CD4-positive, alpha-beta T cell (primary cell): ENCODE data around the gene HORMAD1. TPM values are rescaled to one million over a fixed set of nuclear protein-coding genes. Genes with fewer than 3 reads are reported as not detected.

ENCODE experiments used
- ATAC-seq: fragments of 200-7000 bp; cut with Tn5 transposase; one replicate; pipeline ENCODE4 v1.10.0; 2022; ENCODE audit warnings: mild to moderate bottlenecking; ENCODE audit not compliant: poor library complexity
- CTCF ChIA-PET: fragments of 350-600 bp; sonication (Branson Sonifier 250); formaldehyde crosslinking; loops from one replicate; lab custom pipeline; 2021; ENCODE audit warnings: antibody characterized with exemption, inconsistent platforms; lab: Charles Lee
- POLR2A ChIA-PET: fragments of 350-600 bp; sonication (Branson Sonifier 250); formaldehyde crosslinking; loops from one replicate; lab custom pipeline; 2021; ENCODE audit warnings: antibody characterized with exemption, inconsistent platforms; lab: Charles Lee
- DNase-seq, 14 experiments: peaks; one replicate each; pipeline ENCODE4 v3.0.0-alpha.2; 2013 to 2020; ENCODE audit warnings: mixed read lengths in 2 of 14
- H3K27ac ChIP-seq, 2 donors: one replicate each; pipeline versions ENCODE4 v1.5.1 to v1.7.0; 2013; ENCODE audit warnings: low read length in 2 of 2, low read depth in 1 of 2, mild to moderate bottlenecking in 1 of 2
- H3K27me3 ChIP-seq, 2 experiments: 1 replicate in 1 of 2; 2 replicates in 1 of 2; pipeline versions ENCODE4 v1.6.1 to v1.7.0; 2013; ENCODE audit warnings: low read length in 2 of 2, control low read depth in 1 of 2, mild to moderate bottlenecking in 1 of 2, moderate library complexity in 1 of 2; ENCODE audit not compliant: insufficient read depth in 2 of 2, control insufficient read depth in 1 of 2
- H3K36me3 ChIP-seq: one replicate; pipeline ENCODE4 v1.6.1; 2013; ENCODE audit warnings: low read length, control low read depth; ENCODE audit not compliant: insufficient read depth
- H3K4me1 ChIP-seq: one replicate; pipeline ENCODE4 v1.6.1; 2013; ENCODE audit warnings: low read length, control low read depth; ENCODE audit not compliant: insufficient read depth
- H3K4me3 ChIP-seq: one replicate; pipeline ENCODE4 v1.5.1; 2013; ENCODE audit warnings: mild to moderate bottlenecking, low read length, moderate library complexity
- H3K9me3 ChIP-seq, 2 experiments: 1 replicate in 1 of 2; 2 replicates in 1 of 2; pipeline versions ENCODE4 v1.6.1 to v1.7.0; 2013; ENCODE audit warnings: low read length in 2 of 2, mild to moderate bottlenecking in 2 of 2, control low read depth in 1 of 2, moderate library complexity in 1 of 2; ENCODE audit not compliant: control insufficient read depth in 1 of 2, insufficient read depth in 1 of 2
- H3K27ac Mint-ChIP-seq: one replicate; pipeline ENCODE4 v1.8.0; 2020; ENCODE audit warnings: mixed read lengths
- H3K27me3 Mint-ChIP-seq: one replicate; pipeline ENCODE4 v1.8.0; 2021; ENCODE audit warnings: mixed read lengths
- H3K36me3 Mint-ChIP-seq: one replicate; pipeline ENCODE4 v1.8.0; 2021; ENCODE audit warnings: low read depth, mixed read lengths
- H3K4me1 Mint-ChIP-seq: one replicate; pipeline ENCODE4 v1.8.0; 2021; ENCODE audit warnings: low read depth, mixed read lengths
- H3K4me3 Mint-ChIP-seq: one replicate; pipeline ENCODE4 v1.8.0; 2020; ENCODE audit warnings: mild to moderate bottlenecking, mixed read lengths
- H3K9me3 Mint-ChIP-seq: one replicate; pipeline ENCODE4 v1.8.0; 2020; ENCODE audit warnings: mixed read lengths
- intact Hi-C, 2 experiments: fragments of 100-400 bp; cut with DNase I in 1 of 2; cut with micrococcal nuclease in 1 of 2; formaldehyde crosslinking; loops; one replicate each; pipeline versions ENCODE4 v1.15.1 to v1.9.0; 2023 to 2025; cut with DNase I, micrococcal nuclease
- total RNA-seq, 174 experiments: library from RNA in 2 of 174; stranded (reverse) in 2 of 174; gene quantifications; one replicate each; pipeline ENCODE4 v1.2.3 and lab custom pipeline; 2021 to 2026
- TF ChIP-seq, protein P1 (sequence below): fragments of 200-600 bp; IDR thresholded peaks from one replicate; pipeline ENCODE4 v1.8.0; 2022; ENCODE audit warnings: antibody characterized with exemption, mild to moderate bottlenecking

The HORMAD1 gene
- total RNA-seq, 2 experiments from 2014 or later, result not detected

- ChIA-PET POLR2A (interaction anchor here (0.6 to 1.0 kb wide), 2 partner anchors 29 to 33 kb away, joined by 3 read pairs; partner anchors contain the start of gene GOLPH3L), CTCF (no interaction called here)
- ATAC-seq, result no peak
- TF ChIP-seq, protein P1, sequence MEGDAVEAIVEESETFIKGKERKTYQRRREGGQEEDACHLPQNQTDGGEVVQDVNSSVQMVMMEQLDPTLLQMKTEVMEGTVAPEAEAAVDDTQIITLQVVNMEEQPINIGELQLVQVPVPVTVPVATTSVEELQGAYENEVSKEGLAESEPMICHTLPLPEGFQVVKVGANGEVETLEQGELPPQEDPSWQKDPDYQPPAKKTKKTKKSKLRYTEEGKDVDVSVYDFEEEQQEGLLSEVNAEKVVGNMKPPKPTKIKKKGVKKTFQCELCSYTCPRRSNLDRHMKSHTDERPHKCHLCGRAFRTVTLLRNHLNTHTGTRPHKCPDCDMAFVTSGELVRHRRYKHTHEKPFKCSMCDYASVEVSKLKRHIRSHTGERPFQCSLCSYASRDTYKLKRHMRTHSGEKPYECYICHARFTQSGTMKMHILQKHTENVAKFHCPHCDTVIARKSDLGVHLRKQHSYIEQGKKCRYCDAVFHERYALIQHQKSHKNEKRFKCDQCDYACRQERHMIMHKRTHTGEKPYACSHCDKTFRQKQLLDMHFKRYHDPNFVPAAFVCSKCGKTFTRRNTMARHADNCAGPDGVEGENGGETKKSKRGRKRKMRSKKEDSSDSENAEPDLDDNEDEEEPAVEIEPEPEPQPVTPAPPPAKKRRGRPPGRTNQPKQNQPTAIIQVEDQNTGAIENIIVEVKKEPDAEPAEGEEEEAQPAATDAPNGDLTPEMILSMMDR, result no peak
- Mint-ChIP-seq H3K27ac (no peak overlapping the region), H3K36me3 (peaks cover 38% of the 10 kb centered on the region), H3K27me3 (no peaks in the 10 kb centered on the region), H3K4me3 (no peak overlapping the region), H3K4me1 (no peaks in the 10 kb centered on the region), H3K9me3 (no peaks in the 10 kb centered on the region)
- Histone ChIP-seq H3K27me3 (no peaks in the 10 kb centered on the region), H3K4me3 (no peak overlapping the region), H3K36me3 (peaks cover 31% of the 10 kb centered on the region), H3K4me1 (no peaks in the 10 kb centered on the region), H3K9me3 (no peaks in the 10 kb centered on the region), H3K27ac (no peak overlapping the region)
- DNase-seq, result no peak
- intact Hi-C loops, result no loop called here
Observed at GRCh38 chr1:150730130-150730721, 9.5 kb upstream of the HORMAD1 start.

- H3K36me3 Mint-ChIP-seq, result no peaks in the 10 kb centered on the region
- H3K4me1 ChIP-seq, result no peaks in the 10 kb centered on the region
- intact Hi-C loops, result no loop called here
- no peak overlapping the region for H3K4me3 Mint-ChIP-seq
- H3K27ac Mint-ChIP-seq, result no peak overlapping the region
- H3K27ac ChIP-seq, result no peak overlapping the region
- H3K27me3 Mint-ChIP-seq, result no peaks in the 10 kb centered on the region
- no peaks in the 10 kb centered on the region for H3K36me3 ChIP-seq
- TF ChIP-seq, protein P1, result no peak
- no peaks in the 10 kb centered on the region for H3K9me3 Mint-ChIP-seq
- ChIA-PET POLR2A (no interaction called here), CTCF (interaction anchor here (1.1 kb wide), 1 partner anchor 9 kb away, joined by 3 read pairs; no protein-coding TSS in a partner anchor)
- H3K27me3 ChIP-seq, result no peaks in the 10 kb centered on the region
- ATAC-seq, result no peak
- H3K9me3 ChIP-seq, result peaks cover 0 to 8% of the 10 kb centered on the region in 2 experiments
- no peak overlapping the region for H3K4me3 ChIP-seq
- DNase-seq, result no peak
- H3K4me1 Mint-ChIP-seq, result no peaks in the 10 kb centered on the region
Observed at GRCh38 chr1:150724336-150724735, 3.6 kb upstream of the HORMAD1 start.

DNA sequence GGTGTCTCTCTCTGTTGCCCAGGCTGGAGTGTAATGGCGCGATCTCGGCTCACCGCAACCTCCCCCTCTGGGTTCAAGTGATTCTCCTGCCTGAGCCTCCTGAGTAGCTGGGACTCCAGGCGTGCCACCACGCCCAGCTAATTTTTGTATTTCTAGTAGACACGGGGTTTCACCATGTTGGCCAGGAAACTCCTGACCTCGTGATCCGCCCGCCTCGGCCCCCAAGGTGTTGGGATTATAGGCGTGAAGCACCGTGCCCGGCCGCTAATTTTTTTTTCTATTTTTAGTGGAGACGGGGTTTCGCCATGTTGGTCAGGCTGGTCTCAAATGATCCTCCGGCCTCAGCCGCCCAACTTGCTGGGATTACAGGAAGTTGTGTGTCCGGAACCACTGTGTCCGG is 597 bp downstream of the HORMAD1 start:
- CTCF ChIA-PET, result no interaction called here
- no peaks in the 10 kb centered on the region for H3K4me1 ChIP-seq
- no peaks in the 10 kb centered on the region for H3K4me1 Mint-ChIP-seq
- H3K27me3 ChIP-seq, result no peaks in the 10 kb centered on the region
- H3K36me3 ChIP-seq, result no peaks in the 10 kb centered on the region
- H3K4me3 ChIP-seq, result no peak overlapping the region
- H3K9me3 Mint-ChIP-seq, result no peaks in the 10 kb centered on the region
- ATAC-seq, result no peak
- no peak overlapping the region for H3K27ac Mint-ChIP-seq
- no peak overlapping the region for H3K4me3 Mint-ChIP-seq
- H3K27ac ChIP-seq, result no peak overlapping the region
- TF ChIP-seq, protein P1, result no peak
- DNase-seq, result no peak
- intact Hi-C loops, result no loop called here
- POLR2A ChIA-PET, result no interaction called here
- H3K36me3 Mint-ChIP-seq, result no peaks in the 10 kb centered on the region
- H3K27me3 Mint-ChIP-seq, result no peaks in the 10 kb centered on the region
- H3K9me3 ChIP-seq, result peaks cover 0 to 8% of the 10 kb centered on the region in 2 experiments
